ENCODE data around the gene DNAJB1. TPM values are rescaled to one million over a fixed set of nuclear protein-coding genes. Genes with fewer than 3 reads are reported as not detected.

DNAJB1 gene
- polyA plus RNA-seq, 1 experiment: 88.3 TPM

GRCh38 chr19:14497228-14497921 lies 20.8 kb downstream of the DNAJB1 start:
- ChIA-PET CTCF (interaction anchor here (1.1 to 3.8 kb wide), 3 partner anchors 9 to 26 kb away, joined by 3 to 30 read pairs (median 6); no protein-coding TSS in a partner anchor), POLR2A (interaction anchor here (0.8 to 3.4 kb wide), 3 partner anchors 17 to 116 kb away, joined by 4 to 27 read pairs (median 5); partner anchors contain the start of gene DNAJB1)
- Histone ChIP-seq H3K27me3 (ENCODE audit: control insufficient read depth, insufficient read depth, low read length) (no peaks in the 10 kb centered on the region), H3K27ac (ENCODE audit: low read depth, low read length) (no peak overlapping the region), H3K9me3 (ENCODE audit: control insufficient read depth, insufficient read depth, low read length) (no peaks in the 10 kb centered on the region), H3K4me3 (ENCODE audit: low read depth, low read length) (no peak overlapping the region)
- no peak for DNase-seq (ENCODE audit: low read depth, low spot score)
- TF ChIP-seq, protein P1, sequence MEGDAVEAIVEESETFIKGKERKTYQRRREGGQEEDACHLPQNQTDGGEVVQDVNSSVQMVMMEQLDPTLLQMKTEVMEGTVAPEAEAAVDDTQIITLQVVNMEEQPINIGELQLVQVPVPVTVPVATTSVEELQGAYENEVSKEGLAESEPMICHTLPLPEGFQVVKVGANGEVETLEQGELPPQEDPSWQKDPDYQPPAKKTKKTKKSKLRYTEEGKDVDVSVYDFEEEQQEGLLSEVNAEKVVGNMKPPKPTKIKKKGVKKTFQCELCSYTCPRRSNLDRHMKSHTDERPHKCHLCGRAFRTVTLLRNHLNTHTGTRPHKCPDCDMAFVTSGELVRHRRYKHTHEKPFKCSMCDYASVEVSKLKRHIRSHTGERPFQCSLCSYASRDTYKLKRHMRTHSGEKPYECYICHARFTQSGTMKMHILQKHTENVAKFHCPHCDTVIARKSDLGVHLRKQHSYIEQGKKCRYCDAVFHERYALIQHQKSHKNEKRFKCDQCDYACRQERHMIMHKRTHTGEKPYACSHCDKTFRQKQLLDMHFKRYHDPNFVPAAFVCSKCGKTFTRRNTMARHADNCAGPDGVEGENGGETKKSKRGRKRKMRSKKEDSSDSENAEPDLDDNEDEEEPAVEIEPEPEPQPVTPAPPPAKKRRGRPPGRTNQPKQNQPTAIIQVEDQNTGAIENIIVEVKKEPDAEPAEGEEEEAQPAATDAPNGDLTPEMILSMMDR (IDR thresholded peaks at IDR 0.05; ENCODE audit: low read depth, low read length): no peak

GRCh38 chr19:14496834-14497227 lies 21.4 kb downstream of the DNAJB1 start:
- H3K27me3 ChIP-seq (ENCODE audit: control insufficient read depth, insufficient read depth, low read length): no peaks in the 10 kb centered on the region
- no peak for DNase-seq (ENCODE audit: low read depth, low spot score)
- CTCF ChIA-PET: interaction anchor here (1.1 to 3.8 kb wide), 3 partner anchors 9 to 25 kb away, joined by 3 to 30 read pairs (median 6); no protein-coding TSS in a partner anchor
- no peak overlapping the region; the same call in 1 of the 2 replicates for H3K4me3 ChIP-seq (ENCODE audit: low read depth, low read length)
- no peak overlapping the region for H3K27ac ChIP-seq (ENCODE audit: low read depth, low read length)
- H3K9me3 ChIP-seq (ENCODE audit: control insufficient read depth, insufficient read depth, low read length): no peaks in the 10 kb centered on the region
- POLR2A ChIA-PET: interaction anchor here (0.6 to 3.4 kb wide), 6 partner anchors 8 to 115 kb away, joined by 3 to 27 read pairs (median 4); partner anchors contain the start of gene DNAJB1
- TF ChIP-seq, protein P1 (IDR thresholded peaks at IDR 0.05; ENCODE audit: low read depth, low read length): no peak

GRCh38 chr19:14496029-14496833 lies 22.0 kb downstream of the DNAJB1 start, which contains the start of gene GIPC1:
Gene GIPC1 (minus strand): TSS chr19:14496127. CDS start chr19:14482976, 13,151 bp downstream.
- Histone ChIP-seq H3K4me3 (ENCODE audit: low read depth, low read length) (peak within 1 kb of the TSS; percentile 78), H3K27me3 (ENCODE audit: control insufficient read depth, insufficient read depth, low read length) (no peaks in the 10 kb centered on the region), H3K9me3 (ENCODE audit: control insufficient read depth, insufficient read depth, low read length) (no peaks in the 10 kb centered on the region), H3K27ac (ENCODE audit: low read depth, low read length) (no peak within 1 kb of the TSS)
- peak; percentile 98 for DNase-seq (ENCODE audit: low read depth, low spot score)
- CTCF ChIA-PET: interaction anchor here (1.1 to 3.8 kb wide), 2 partner anchors 10 to 16 kb away, joined by 6 to 30 read pairs; no protein-coding TSS in a partner anchor
- TF ChIP-seq, protein P1 (IDR thresholded peaks at IDR 0.05; ENCODE audit: low read depth, low read length): no peak
- POLR2A ChIA-PET: interaction anchor here (0.6 to 3.4 kb wide), 5 partner anchors 9 to 21 kb away, joined by 3 to 27 read pairs (median 4); partner anchors contain the start of gene DNAJB1

DNA sequence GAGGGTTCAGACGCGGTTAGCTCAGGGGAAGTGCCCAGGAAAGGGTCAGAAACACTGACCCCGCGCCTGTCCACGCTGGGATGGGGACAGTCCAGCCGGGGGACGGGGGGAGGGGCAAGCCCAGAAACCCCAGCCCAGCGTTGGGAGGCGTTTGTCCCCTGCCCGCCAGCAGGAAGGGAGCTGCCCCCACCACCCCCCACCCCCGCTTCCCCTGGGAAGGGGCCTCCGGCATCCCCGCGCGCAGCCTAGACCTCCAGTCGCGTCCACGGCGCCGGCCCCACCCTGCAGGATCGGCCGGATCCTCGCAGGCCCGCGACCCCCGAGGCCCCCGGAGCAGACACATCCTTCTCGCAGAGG lies 22.5 kb downstream of the DNAJB1 start:
- POLR2A ChIA-PET: interaction anchor here (1.1 to 3.4 kb wide), 3 partner anchors 9 to 22 kb away, joined by 4 to 27 read pairs (median 5); partner anchors contain the start of gene DNAJB1
- Histone ChIP-seq H3K9me3 (ENCODE audit: control insufficient read depth, insufficient read depth, low read length) (no peaks in the 10 kb centered on the region), H3K4me3 (ENCODE audit: low read depth, low read length) (peak overlapping the region; percentile 78), H3K27me3 (ENCODE audit: control insufficient read depth, insufficient read depth, low read length) (no peaks in the 10 kb centered on the region), H3K27ac (ENCODE audit: low read depth, low read length) (no peak overlapping the region)
- no peak for DNase-seq (ENCODE audit: low read depth, low spot score)
- CTCF ChIA-PET: interaction anchor here (3.8 kb wide), 1 partner anchor 15 kb away, joined by 30 read pairs; no protein-coding TSS in a partner anchor
- TF ChIP-seq, protein P1 (IDR thresholded peaks at IDR 0.05; ENCODE audit: low read depth, low read length): no peak
